ENCODE results near the gene GMDS. TPM values are rescaled to one million over a fixed set of nuclear protein-coding genes. Genes with fewer than 3 reads are reported as not detected.

GMDS gene
- total RNA-seq, 3 donors from 2014 or later (not counting 1 experiment from before 2014, with no cell fraction given) = 23.6 to 31.0 (median 26.4) TPM

DNA sequence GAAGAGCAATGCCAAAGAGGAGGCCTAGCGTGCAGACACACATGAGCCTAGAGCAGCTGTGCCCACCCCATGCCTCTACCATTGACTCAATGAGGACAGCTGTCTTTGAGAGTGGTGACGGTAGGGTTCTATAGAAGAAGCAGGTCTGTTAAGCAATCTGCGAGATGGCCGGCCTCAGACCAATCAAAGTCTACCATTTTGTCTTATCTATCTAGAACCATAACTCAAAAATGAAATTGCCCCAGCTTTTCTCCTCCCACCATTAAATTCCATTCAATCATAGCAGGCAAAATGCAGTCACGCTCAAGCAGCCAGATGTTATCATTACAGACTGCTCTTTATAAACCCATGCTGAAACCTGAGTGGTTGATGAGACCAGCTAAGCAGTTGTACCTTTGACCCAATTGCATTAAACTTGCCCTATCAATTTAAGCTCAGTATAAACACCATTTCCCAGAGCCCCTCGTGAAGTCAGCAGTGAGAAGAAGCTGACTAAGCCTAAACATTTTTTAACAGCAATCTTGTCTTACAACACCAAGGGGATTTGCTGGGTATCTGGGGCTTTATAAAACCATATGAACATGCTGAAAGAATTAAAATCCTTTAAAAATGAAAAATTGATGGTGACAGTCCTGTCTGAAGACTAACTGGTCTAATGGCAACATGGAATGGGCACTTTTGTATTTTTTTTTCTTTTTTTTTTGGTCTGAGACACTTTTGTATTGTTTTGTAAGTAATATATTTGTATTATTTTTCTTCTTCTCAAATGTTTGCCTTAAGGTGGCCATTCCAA, 578.2 kb downstream of the GMDS start:
- H3K4me3 Mint-ChIP-seq = no peak overlapping the region
- no peaks in the 10 kb centered on the region for H3K9me3 ChIP-seq (ENCODE audit: control insufficient read depth, insufficient read depth, low read length)
- H3K27ac ChIP-seq (ENCODE audit: low read length) = no peak overlapping the region
- H3K27me3 ChIP-seq (ENCODE audit: control insufficient read depth, insufficient read depth, low read length) = no peaks in the 10 kb centered on the region
- peaks cover 0 to 4% of the 10 kb centered on the region in 2 donors for H3K4me1 Mint-ChIP-seq
- DNase-seq = no peak
- H3K9me3 Mint-ChIP-seq = no peaks in the 10 kb centered on the region
- H3K4me1 ChIP-seq (ENCODE audit: control insufficient read depth, insufficient read depth, low read length) = peaks cover 4% of the 10 kb centered on the region
- H3K27me3 Mint-ChIP-seq (ENCODE audit: low read depth in 2 of 2) = no peaks in the 10 kb centered on the region
- ATAC-seq = no peak
- H3K27ac Mint-ChIP-seq = no peak overlapping the region
- intact Hi-C loops (cut with micrococcal nuclease) = no loop called here
- TF ChIP-seq, protein P1, sequence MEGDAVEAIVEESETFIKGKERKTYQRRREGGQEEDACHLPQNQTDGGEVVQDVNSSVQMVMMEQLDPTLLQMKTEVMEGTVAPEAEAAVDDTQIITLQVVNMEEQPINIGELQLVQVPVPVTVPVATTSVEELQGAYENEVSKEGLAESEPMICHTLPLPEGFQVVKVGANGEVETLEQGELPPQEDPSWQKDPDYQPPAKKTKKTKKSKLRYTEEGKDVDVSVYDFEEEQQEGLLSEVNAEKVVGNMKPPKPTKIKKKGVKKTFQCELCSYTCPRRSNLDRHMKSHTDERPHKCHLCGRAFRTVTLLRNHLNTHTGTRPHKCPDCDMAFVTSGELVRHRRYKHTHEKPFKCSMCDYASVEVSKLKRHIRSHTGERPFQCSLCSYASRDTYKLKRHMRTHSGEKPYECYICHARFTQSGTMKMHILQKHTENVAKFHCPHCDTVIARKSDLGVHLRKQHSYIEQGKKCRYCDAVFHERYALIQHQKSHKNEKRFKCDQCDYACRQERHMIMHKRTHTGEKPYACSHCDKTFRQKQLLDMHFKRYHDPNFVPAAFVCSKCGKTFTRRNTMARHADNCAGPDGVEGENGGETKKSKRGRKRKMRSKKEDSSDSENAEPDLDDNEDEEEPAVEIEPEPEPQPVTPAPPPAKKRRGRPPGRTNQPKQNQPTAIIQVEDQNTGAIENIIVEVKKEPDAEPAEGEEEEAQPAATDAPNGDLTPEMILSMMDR (IDR thresholded peaks at IDR 0.05) = no peak
- no peaks in the 10 kb centered on the region for H3K36me3 Mint-ChIP-seq
- H3K36me3 ChIP-seq (ENCODE audit: control insufficient read depth, insufficient read depth, low read length) = no peaks in the 10 kb centered on the region
- 93% methylated on average over 6 of the region's 6 CpGs for WGBS (ENCODE audit: insufficient coverage)
- no peak overlapping the region for H3K4me3 ChIP-seq (ENCODE audit: low read length)

DNA sequence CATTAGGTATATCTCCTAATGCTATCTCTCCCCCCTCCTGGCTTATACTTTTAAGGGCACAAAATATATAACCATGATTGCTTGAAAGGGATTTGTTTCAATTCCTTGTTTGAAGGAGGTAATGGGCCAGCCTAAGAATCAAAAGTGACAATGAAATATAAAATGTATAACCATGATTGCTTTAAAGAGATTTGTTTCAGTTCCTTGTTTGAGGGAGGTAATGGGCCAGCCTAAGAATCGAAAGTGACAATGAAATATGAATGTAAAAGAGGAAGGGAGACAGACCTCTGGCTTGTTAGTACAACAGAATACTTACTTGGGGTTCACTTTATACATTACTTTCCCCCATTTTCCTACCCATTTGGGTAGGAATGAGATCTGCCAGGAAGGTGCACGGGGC, 580.2 kb downstream of the GMDS start:
- no peaks in the 10 kb centered on the region for H3K27me3 Mint-ChIP-seq (ENCODE audit: low read depth in 2 of 2)
- no peak overlapping the region for H3K27ac ChIP-seq (ENCODE audit: low read length)
- H3K4me3 ChIP-seq (ENCODE audit: low read length) = no peak overlapping the region
- peaks cover 2 to 4% of the 10 kb centered on the region in 2 donors for H3K4me1 Mint-ChIP-seq
- no peak for ATAC-seq
- no peak overlapping the region for H3K4me3 Mint-ChIP-seq
- no peaks in the 10 kb centered on the region for H3K36me3 ChIP-seq (ENCODE audit: control insufficient read depth, insufficient read depth, low read length)
- H3K4me1 ChIP-seq (ENCODE audit: control insufficient read depth, insufficient read depth, low read length) = peaks cover 4% of the 10 kb centered on the region
- intact Hi-C loops (cut with micrococcal nuclease) = no loop called here
- H3K9me3 Mint-ChIP-seq = no peaks in the 10 kb centered on the region
- no peaks in the 10 kb centered on the region for H3K27me3 ChIP-seq (ENCODE audit: control insufficient read depth, insufficient read depth, low read length)
- no peaks in the 10 kb centered on the region for H3K9me3 ChIP-seq (ENCODE audit: control insufficient read depth, insufficient read depth, low read length)
- H3K36me3 Mint-ChIP-seq = no peaks in the 10 kb centered on the region
- WGBS (ENCODE audit: insufficient coverage) = 36% methylated on average over 1 of the region's 2 CpGs
- no peak for DNase-seq
- TF ChIP-seq, protein P1 (IDR thresholded peaks at IDR 0.05) = no peak
- H3K27ac Mint-ChIP-seq = no peak overlapping the region

DNA sequence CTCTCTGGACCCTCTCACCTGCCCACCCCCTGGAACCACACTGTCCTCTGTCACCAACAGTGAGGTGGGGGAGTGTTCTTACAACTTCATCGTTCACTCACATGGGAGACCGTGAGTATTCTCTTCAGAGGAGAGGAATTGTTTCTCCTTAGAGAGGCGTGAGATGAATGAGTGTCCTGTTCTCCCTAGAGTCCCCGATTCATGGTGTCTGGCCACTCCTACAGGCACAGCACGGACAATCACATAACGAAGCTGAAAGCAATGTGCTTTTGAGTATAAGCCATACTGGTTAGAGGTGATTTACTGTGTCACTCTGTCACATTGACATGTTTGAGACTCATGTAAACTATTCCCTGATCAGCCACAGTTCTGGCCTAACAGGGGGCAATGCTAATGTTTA, 581.1 kb downstream of the GMDS start:
- Histone ChIP-seq H3K27me3 (ENCODE audit: control insufficient read depth, insufficient read depth, low read length) (no peaks in the 10 kb centered on the region), H3K9me3 (ENCODE audit: control insufficient read depth, insufficient read depth, low read length) (no peaks in the 10 kb centered on the region), H3K4me1 (ENCODE audit: control insufficient read depth, insufficient read depth, low read length) (peaks cover 10% of the 10 kb centered on the region), H3K36me3 (ENCODE audit: control insufficient read depth, insufficient read depth, low read length) (no peaks in the 10 kb centered on the region), H3K27ac (ENCODE audit: low read length) (no peak overlapping the region), H3K4me3 (ENCODE audit: low read length) (no peak overlapping the region)
- ATAC-seq (no peak), DNase-seq (no peak)
- Mint-ChIP-seq H3K36me3 (no peaks in the 10 kb centered on the region), H3K27ac (no peak overlapping the region), H3K4me1 (peaks cover 7 to 10% of the 10 kb centered on the region in 2 donors), H3K4me3 (no peak overlapping the region), H3K27me3 (ENCODE audit: low read depth in 2 of 2) (no peaks in the 10 kb centered on the region), H3K9me3 (no peaks in the 10 kb centered on the region)
- intact Hi-C loops (cut with micrococcal nuclease) = no loop called here
- 80% methylated on average over 5 of the region's 6 CpGs for WGBS (ENCODE audit: insufficient coverage)
- TF ChIP-seq, protein P1 (IDR thresholded peaks at IDR 0.05) = no peak

DNA sequence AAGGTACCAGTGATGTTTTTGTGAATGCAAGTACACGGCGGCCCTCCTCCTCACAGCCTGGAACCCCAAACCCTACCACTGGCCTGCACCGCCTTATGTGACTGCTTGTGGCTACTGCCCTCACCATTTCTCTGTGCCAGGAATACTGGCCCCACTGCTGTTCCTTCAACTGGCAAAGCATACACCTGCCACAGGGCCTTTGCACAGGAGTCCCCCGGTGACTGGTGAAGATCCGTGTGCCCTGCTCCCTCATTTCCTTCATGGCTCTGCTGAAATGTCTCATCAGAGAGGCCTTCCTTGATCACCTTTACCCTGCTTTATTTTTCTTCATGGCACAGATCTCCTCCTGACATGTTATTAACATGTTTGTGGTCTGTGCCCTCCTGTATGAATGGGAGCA, 581.9 kb downstream of the GMDS start:
- Histone ChIP-seq H3K27me3 (ENCODE audit: control insufficient read depth, insufficient read depth, low read length) (no peaks in the 10 kb centered on the region), H3K4me3 (ENCODE audit: low read length) (no peak overlapping the region), H3K9me3 (ENCODE audit: control insufficient read depth, insufficient read depth, low read length) (no peaks in the 10 kb centered on the region), H3K27ac (ENCODE audit: low read length) (no peak overlapping the region), H3K4me1 (ENCODE audit: control insufficient read depth, insufficient read depth, low read length) (peaks cover 12% of the 10 kb centered on the region), H3K36me3 (ENCODE audit: control insufficient read depth, insufficient read depth, low read length) (no peaks in the 10 kb centered on the region)
- Mint-ChIP-seq H3K4me1 (peaks cover 7 to 11% of the 10 kb centered on the region in 2 donors), H3K27me3 (ENCODE audit: low read depth in 2 of 2) (no peaks in the 10 kb centered on the region), H3K9me3 (no peaks in the 10 kb centered on the region), H3K4me3 (no peak overlapping the region), H3K27ac (no peak overlapping the region), H3K36me3 (no peaks in the 10 kb centered on the region)
- ATAC-seq (no peak), DNase-seq (no peak)
- 96% methylated on average over 5 of the region's 5 CpGs for WGBS (ENCODE audit: insufficient coverage)
- TF ChIP-seq, protein P1 (IDR thresholded peaks at IDR 0.05) = no peak
- intact Hi-C loops (cut with micrococcal nuclease) = no loop called here
